Mesendoderm (in vitro differentiated cells): ENCODE measurements around the gene WNK2.

Experiments used
- DNase-seq: peaks from one replicate; pipeline ENCODE4 v3.0.0; 2013
- H2AK5ac ChIP-seq: 2 replicates; pipeline ENCODE4 v1.6.1; 2013; ENCODE audit warnings: low read length, inconsistent platforms
- H2BK120ac ChIP-seq: 2 replicates; pipeline ENCODE4 v1.6.1; 2013; ENCODE audit warnings: low read depth, mild to moderate bottlenecking, low read length, moderate library complexity, mixed read lengths
- H2BK15ac ChIP-seq: replicated peaks from 2 replicates; pipeline ENCODE4 v1.6.1; 2013; ENCODE audit warnings: low read depth, mild to moderate bottlenecking, moderate library complexity
- H2BK5ac ChIP-seq: 2 replicates; pipeline ENCODE4 v1.6.1; 2013; ENCODE audit warnings: low read length, inconsistent platforms
- H3K18ac ChIP-seq: 2 replicates; pipeline ENCODE4 v1.6.1; 2013; ENCODE audit warnings: mild to moderate bottlenecking, low read length, mixed read lengths
- H3K23ac ChIP-seq: one replicate; pipeline ENCODE4 v1.6.1; 2013; ENCODE audit warnings: low read length
- H3K27ac ChIP-seq: 2 replicates; pipeline ENCODE4 v1.5.1; 2013; ENCODE audit warnings: low read depth, mild to moderate bottlenecking, inconsistent platforms, low read length, moderate library complexity
- H3K27me3 ChIP-seq: 2 replicates; pipeline ENCODE4 v1.6.1; 2013; ENCODE audit warnings: low read length, control low read depth, mild to moderate bottlenecking, inconsistent platforms; ENCODE audit not compliant: insufficient read depth, poor library complexity
- H3K36me3 ChIP-seq: 2 replicates; pipeline ENCODE4 v1.6.1; 2013; ENCODE audit warnings: low read length, inconsistent platforms; ENCODE audit not compliant: control insufficient read depth, insufficient read depth
- H3K4ac ChIP-seq: one replicate; pipeline ENCODE4 v1.6.1; 2013; ENCODE audit warnings: low read depth, mild to moderate bottlenecking, low read length, moderate library complexity
- H3K4me1 ChIP-seq: 2 replicates; pipeline ENCODE4 v1.6.1; 2013; ENCODE audit warnings: low read depth, low read length, inconsistent platforms; ENCODE audit not compliant: control insufficient read depth
- H3K4me2 ChIP-seq: 2 replicates; pipeline ENCODE4 v1.6.1; 2013; ENCODE audit warnings: low read length
- H3K4me3 ChIP-seq: 2 replicates; pipeline ENCODE4 v1.5.1; 2013; ENCODE audit warnings: mild to moderate bottlenecking, low read length
- H3K56ac ChIP-seq: one replicate; pipeline ENCODE4 v1.6.1; 2013; ENCODE audit warnings: low read length
- H3K79me1 ChIP-seq: 2 replicates; pipeline ENCODE4 v1.6.1; 2013; ENCODE audit warnings: low read length, inconsistent platforms
- H3K79me2 ChIP-seq: 2 replicates; pipeline ENCODE4 v1.6.1; 2013; ENCODE audit warnings: mild to moderate bottlenecking, low read length; ENCODE audit not compliant: control insufficient read depth, insufficient read depth
- H3K9ac ChIP-seq: 2 replicates; pipeline ENCODE4 v1.6.1; 2013; ENCODE audit warnings: low read length, inconsistent platforms
- H4K5ac ChIP-seq: one replicate; pipeline ENCODE4 v1.6.1; 2013; ENCODE audit warnings: low read length
- H4K8ac ChIP-seq: one replicate; pipeline ENCODE4 v1.6.1; 2013; ENCODE audit warnings: low read depth, mild to moderate bottlenecking, control low read depth, low read length, moderate library complexity
- WGBS: extraction: QIAGEN DNeasy Blood & Tissue Kit; methylation state at CpG from one replicate; pipeline ENCODE4 v1.1.7; 2013; ENCODE audit warnings: low lambda C conversion rate, missing lambda C conversion rate; ENCODE audit not compliant: insufficient coverage; ENCODE audit errors: extremely low coverage; 5-methylcytosine and 5-hydroxymethylcytosine counted together

Gene WNK2

DNA sequence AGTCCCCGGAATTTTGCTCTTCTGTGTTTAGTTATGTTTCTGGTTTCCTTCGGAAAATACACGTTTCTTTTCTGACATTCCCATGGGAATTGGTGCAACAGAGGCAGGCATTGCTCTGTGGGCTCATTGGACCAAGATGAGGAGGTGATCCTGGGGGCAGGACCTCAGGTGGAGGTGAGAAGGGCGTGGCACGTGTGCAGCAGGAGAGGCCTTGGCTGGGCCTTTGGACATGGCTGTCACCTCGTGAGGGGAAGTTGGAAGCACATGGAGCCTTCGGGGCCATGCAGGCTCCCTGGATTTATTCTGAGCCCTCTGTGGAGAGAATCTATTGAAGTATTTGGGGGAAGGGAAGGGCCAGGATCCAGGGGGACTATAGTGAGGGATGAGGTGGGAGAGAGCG lies 44.5 kb downstream of the WNK2 start:
- no peak overlapping the region for H2BK120ac ChIP-seq
- H3K18ac ChIP-seq: no peak overlapping the region
- no peak for DNase-seq
- no peak overlapping the region for H3K4me3 ChIP-seq
- H3K27ac ChIP-seq: no peak overlapping the region
- no peak overlapping the region for H3K23ac ChIP-seq
- no peaks in the 10 kb centered on the region for H3K79me1 ChIP-seq
- no peaks in the 10 kb centered on the region for H3K27me3 ChIP-seq
- H2BK5ac ChIP-seq: no peak overlapping the region
- whole genome bisulfite sequencing: no CpG with 5 or more reads among the region's 8 CpGs
- H3K79me2 ChIP-seq: no peaks in the 10 kb centered on the region
- H3K4me1 ChIP-seq: no peaks in the 10 kb centered on the region
- no peak overlapping the region for H3K56ac ChIP-seq
- no peak overlapping the region for H4K5ac ChIP-seq
- no peak overlapping the region for H2AK5ac ChIP-seq
- H3K36me3 ChIP-seq: no peaks in the 10 kb centered on the region
- no peak overlapping the region for H3K4ac ChIP-seq
- no peak overlapping the region for H3K9ac ChIP-seq
- H2BK15ac ChIP-seq: no peak overlapping the region
- H3K4me2 ChIP-seq: no peak overlapping the region
- no peak overlapping the region for H4K8ac ChIP-seq

DNA sequence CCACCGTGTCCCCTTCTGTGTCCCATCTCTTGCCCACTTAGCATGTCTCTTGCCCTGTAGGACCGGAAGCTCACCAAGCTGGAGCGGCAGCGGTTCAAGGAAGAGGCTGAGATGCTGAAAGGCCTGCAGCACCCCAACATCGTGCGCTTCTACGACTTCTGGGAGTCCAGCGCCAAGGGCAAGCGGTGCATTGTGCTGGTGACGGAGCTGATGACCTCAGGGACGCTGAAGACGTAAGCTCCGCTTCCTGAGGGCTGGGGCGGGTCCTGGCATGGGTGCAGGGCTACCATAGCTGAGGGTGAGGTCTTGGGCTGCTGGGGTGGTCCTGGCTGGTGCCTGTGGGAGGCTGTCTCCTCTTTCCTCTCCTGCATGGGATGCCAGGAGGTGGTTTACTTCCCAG lies 45.7 kb downstream of the WNK2 start:
- no CpG with 5 or more reads among the region's 14 CpGs for WGBS
- H3K9ac ChIP-seq: no peak overlapping the region

DNA sequence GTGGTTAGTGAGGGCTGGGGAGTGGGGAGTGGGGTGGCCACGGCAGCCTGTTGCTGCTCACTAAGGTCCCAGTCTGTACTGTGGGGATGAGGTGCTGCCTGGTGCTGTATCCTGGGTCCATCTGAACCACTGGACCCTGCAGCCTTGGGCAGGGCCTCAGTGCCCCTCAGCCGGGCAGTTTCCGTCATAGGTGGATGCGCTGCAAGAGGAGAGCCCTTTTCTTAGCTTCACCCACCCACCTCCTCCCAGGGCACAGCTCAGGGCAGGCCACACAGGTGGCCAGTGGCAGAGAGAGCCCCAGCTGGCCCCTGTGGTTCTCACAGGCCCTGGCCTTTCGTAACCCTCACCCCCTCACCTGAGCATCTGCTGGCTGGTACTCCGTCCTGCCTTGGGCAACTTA lies 46.2 kb downstream of the WNK2 start:
- no peak for DNase-seq
- H3K79me2 ChIP-seq: no peaks in the 10 kb centered on the region
- H3K79me1 ChIP-seq: no peaks in the 10 kb centered on the region
- WGBS: no CpG with 5 or more reads among the region's 6 CpGs
- no peak overlapping the region for H3K27ac ChIP-seq
- H4K8ac ChIP-seq: no peak overlapping the region
- H3K4ac ChIP-seq: no peak overlapping the region
- no peak overlapping the region for H3K18ac ChIP-seq
- H2BK5ac ChIP-seq: no peak overlapping the region
- no peak overlapping the region for H3K56ac ChIP-seq
- H3K4me3 ChIP-seq: no peak overlapping the region
- H3K4me2 ChIP-seq: no peak overlapping the region
- H4K5ac ChIP-seq: no peak overlapping the region
- H3K4me1 ChIP-seq: no peaks in the 10 kb centered on the region
- no peak overlapping the region for H2BK15ac ChIP-seq
- no peak overlapping the region for H2BK120ac ChIP-seq
- no peaks in the 10 kb centered on the region for H3K36me3 ChIP-seq
- H3K23ac ChIP-seq: no peak overlapping the region
- H3K9ac ChIP-seq: no peak overlapping the region
- H2AK5ac ChIP-seq: no peak overlapping the region
- H3K27me3 ChIP-seq: no peaks in the 10 kb centered on the region

More for the DNA sequence above, 45.7 kb downstream of the WNK2 start:
- Histone ChIP-seq H2AK5ac (no peak overlapping the region), H3K4me3 (no peak overlapping the region), H3K27ac (no peak overlapping the region), H3K4me2 (no peak overlapping the region), H2BK120ac (no peak overlapping the region), H3K56ac (no peak overlapping the region), H4K8ac (no peak overlapping the region), H4K5ac (no peak overlapping the region), H2BK15ac (no peak overlapping the region), H3K36me3 (no peaks in the 10 kb centered on the region), H3K79me1 (no peaks in the 10 kb centered on the region), H3K4ac (no peak overlapping the region), H3K18ac (no peak overlapping the region), H3K79me2 (no peaks in the 10 kb centered on the region), H3K27me3 (no peaks in the 10 kb centered on the region), H3K23ac (no peak overlapping the region), H3K4me1 (no peaks in the 10 kb centered on the region), H2BK5ac (no peak overlapping the region)
- no peak for DNase-seq

GRCh38 chr9:93230601-93231000 lies 46.7 kb downstream of the WNK2 start:
- no peaks in the 10 kb centered on the region for H3K79me1 ChIP-seq
- no peaks in the 10 kb centered on the region for H3K79me2 ChIP-seq
- no peak overlapping the region for H4K5ac ChIP-seq
- no peaks in the 10 kb centered on the region for H3K27me3 ChIP-seq
- H3K27ac ChIP-seq: no peak overlapping the region
- H3K9ac ChIP-seq: no peak overlapping the region
- H3K18ac ChIP-seq: no peak overlapping the region
- no peak overlapping the region for H3K4me2 ChIP-seq
- H2BK5ac ChIP-seq: no peak overlapping the region
- no peak overlapping the region for H3K4ac ChIP-seq
- H2BK15ac ChIP-seq: no peak overlapping the region
- H3K23ac ChIP-seq: no peak overlapping the region
- no peak overlapping the region for H2BK120ac ChIP-seq
- no peak overlapping the region for H3K4me3 ChIP-seq
- H3K56ac ChIP-seq: no peak overlapping the region
- H3K4me1 ChIP-seq: no peaks in the 10 kb centered on the region
- no peak for DNase-seq
- H2AK5ac ChIP-seq: no peak overlapping the region
- WGBS: no CpG with 5 or more reads among the region's 15 CpGs
- H4K8ac ChIP-seq: no peak overlapping the region
- H3K36me3 ChIP-seq: no peaks in the 10 kb centered on the region

- no peaks in the 10 kb centered on the region for H3K27me3 ChIP-seq
- WGBS: no CpG with 5 or more reads among the region's 16 CpGs
Observed at GRCh38 chr9:93231121-93231694, 47.3 kb downstream of the WNK2 start.

DNA sequence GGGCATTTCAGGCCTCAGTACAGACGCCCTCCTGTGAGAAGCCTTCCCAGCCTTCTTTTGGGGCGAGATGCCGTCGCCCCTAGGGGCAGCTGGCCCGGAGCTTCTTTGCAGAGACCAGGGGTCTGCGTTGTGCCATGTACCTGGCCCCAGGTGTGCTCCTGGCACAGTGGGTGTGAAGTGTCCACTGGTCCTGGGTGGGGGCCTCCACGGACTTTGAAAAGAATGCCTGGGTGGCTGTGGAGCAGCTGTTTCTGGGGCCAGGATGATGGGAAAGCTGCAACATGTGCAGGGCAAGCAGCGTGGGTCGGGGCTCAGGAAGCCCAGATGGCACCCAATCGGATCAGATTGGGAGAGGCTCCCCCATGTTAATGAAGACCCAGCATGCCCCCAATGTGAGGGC lies 47.8 kb downstream of the WNK2 start:
- no peak overlapping the region for H3K27ac ChIP-seq
- H3K27me3 ChIP-seq: no peaks in the 10 kb centered on the region
- no peaks in the 10 kb centered on the region for H3K79me1 ChIP-seq
- no CpG with 5 or more reads among the region's 10 CpGs for WGBS
- H3K79me2 ChIP-seq: no peaks in the 10 kb centered on the region
- no peak overlapping the region for H3K23ac ChIP-seq
- no peak overlapping the region for H2AK5ac ChIP-seq
- no peak overlapping the region for H3K18ac ChIP-seq
- H4K8ac ChIP-seq: no peak overlapping the region
- no peak overlapping the region for H2BK15ac ChIP-seq
- H3K4ac ChIP-seq: no peak overlapping the region
- H3K4me3 ChIP-seq: no peak overlapping the region
- no peaks in the 10 kb centered on the region for H3K36me3 ChIP-seq
- H3K4me1 ChIP-seq: no peaks in the 10 kb centered on the region
- DNase-seq: no peak
- H3K4me2 ChIP-seq: no peak overlapping the region
- H4K5ac ChIP-seq: no peak overlapping the region
- no peak overlapping the region for H3K56ac ChIP-seq
- no peak overlapping the region for H3K9ac ChIP-seq
- H2BK5ac ChIP-seq: no peak overlapping the region
- H2BK120ac ChIP-seq: no peak overlapping the region

More at GRCh38 chr9:93231121-93231694, 47.3 kb downstream of the WNK2 start:
- H3K79me2 ChIP-seq: no peaks in the 10 kb centered on the region
- no peak overlapping the region for H3K27ac ChIP-seq
- H4K5ac ChIP-seq: no peak overlapping the region
- H3K4me1 ChIP-seq: no peaks in the 10 kb centered on the region
- no peak overlapping the region for H4K8ac ChIP-seq
- no peak overlapping the region for H3K18ac ChIP-seq
- no peak overlapping the region for H3K4me2 ChIP-seq
- no peak overlapping the region for H2BK15ac ChIP-seq
- no peak overlapping the region for H3K4me3 ChIP-seq
- H3K4ac ChIP-seq: no peak overlapping the region
- H2BK5ac ChIP-seq: no peak overlapping the region
- no peak overlapping the region for H2AK5ac ChIP-seq
- H2BK120ac ChIP-seq: no peak overlapping the region
- H3K36me3 ChIP-seq: no peaks in the 10 kb centered on the region
- H3K23ac ChIP-seq: no peak overlapping the region
- no peak for DNase-seq
- H3K79me1 ChIP-seq: no peaks in the 10 kb centered on the region
- H3K9ac ChIP-seq: no peak overlapping the region
- no peak overlapping the region for H3K56ac ChIP-seq
